ENCODE results near the gene PGAP2. TPM values are rescaled to one million over a fixed set of nuclear protein-coding genes. Genes with fewer than 3 reads are reported as not detected.

The PGAP2 gene
- total RNA-seq, 1 experiment from 2014 or later = 39.5 TPM

GRCh38 chr11:3830730-3831129 is 22.4 kb downstream of the PGAP2 start:
- no TSS peak for BruUV-seq (replicated peaks)

GRCh38 chr11:3831378-3832239 is 23.2 kb downstream of the PGAP2 start:
- peaks cover 13% of the 10 kb centered on the region; the same call in 1 of the 2 replicates for H3K79me2 ChIP-seq (ENCODE audit: low read depth)
- H3K27me3 ChIP-seq (ENCODE audit: insufficient read depth, low read depth) = no peaks in the 10 kb centered on the region
- no peak overlapping the region for H2AFZ ChIP-seq
- H3K4me1 ChIP-seq (replicated peaks; ENCODE audit: insufficient read depth) = no peaks in the 10 kb centered on the region
- TF ChIP-seq EZH2 (IDR thresholded peaks at IDR 0.05; ENCODE audit: low read depth) (no peak), CTCF (conservative IDR thresholded peaks at IDR 0.05) (no peak)
- H3K4me2 ChIP-seq = no peak overlapping the region
- ChIA-PET POLR2A (ENCODE audit: unreplicated experiment) (no interaction called here), CTCF (no interaction called here)
- intact Hi-C loops (cut with micrococcal nuclease; ENCODE audit: unreplicated experiment) = no loop called here
- no peak for DNase-seq
- no peak overlapping the region for H3K27ac ChIP-seq
- no peaks in the 10 kb centered on the region for H4K20me1 ChIP-seq (ENCODE audit: insufficient read depth)
- no TSS peak for BruUV-seq (replicated peaks)
- H3K4me3 ChIP-seq = no peak overlapping the region
- H3K9me2 ChIP-seq (ENCODE audit: insufficient read depth) = no peaks in the 10 kb centered on the region
- no peaks in the 10 kb centered on the region for H3K9me3 ChIP-seq (ENCODE audit: insufficient read depth, low read depth)
- H3F3A ChIP-seq (ENCODE audit: insufficient read depth, low read depth) = no peaks in the 10 kb centered on the region
- no peaks in the 10 kb centered on the region for H3K36me3 ChIP-seq (ENCODE audit: low read depth)

More at GRCh38 chr11:3830730-3831129, 22.4 kb downstream of the PGAP2 start:
- no peak overlapping the region for H3K4me3 ChIP-seq
- TF ChIP-seq CTCF (conservative IDR thresholded peaks at IDR 0.05) = no peak
- TF ChIP-seq EZH2 (IDR thresholded peaks at IDR 0.05; ENCODE audit: low read depth) = no peak
- H3K79me2 ChIP-seq (ENCODE audit: low read depth) = peaks cover 13% of the 10 kb centered on the region; the same call in 1 of the 2 replicates
- DNase-seq = no peak
- intact Hi-C loops (cut with micrococcal nuclease; ENCODE audit: unreplicated experiment) = no loop called here
- no peak overlapping the region for H3K4me2 ChIP-seq
- no peak overlapping the region for H3K27ac ChIP-seq
- CTCF ChIA-PET = no interaction called here
- no peaks in the 10 kb centered on the region for H3F3A ChIP-seq (ENCODE audit: insufficient read depth, low read depth)
- no peaks in the 10 kb centered on the region for H4K20me1 ChIP-seq (ENCODE audit: insufficient read depth)
- no peaks in the 10 kb centered on the region for H3K4me1 ChIP-seq (replicated peaks; ENCODE audit: insufficient read depth)
- no peak overlapping the region for H2AFZ ChIP-seq
- POLR2A ChIA-PET (ENCODE audit: unreplicated experiment) = no interaction called here
- no peaks in the 10 kb centered on the region for H3K27me3 ChIP-seq (ENCODE audit: insufficient read depth, low read depth)
- no peaks in the 10 kb centered on the region for H3K9me3 ChIP-seq (ENCODE audit: insufficient read depth, low read depth)
- no peaks in the 10 kb centered on the region for H3K36me3 ChIP-seq (ENCODE audit: low read depth)
- no peaks in the 10 kb centered on the region for H3K9me2 ChIP-seq (ENCODE audit: insufficient read depth)

- CTCF ChIA-PET = no interaction called here
These were observed 24.5 kb downstream of the PGAP2 start for GRCh38 chr11:3832816-3833215.

More at GRCh38 chr11:3832816-3833215, 24.5 kb downstream of the PGAP2 start:
- H3K9me2 ChIP-seq (ENCODE audit: insufficient read depth) = no peaks in the 10 kb centered on the region
- no peaks in the 10 kb centered on the region for H4K20me1 ChIP-seq (ENCODE audit: insufficient read depth)
- no peaks in the 10 kb centered on the region for H3K4me1 ChIP-seq (replicated peaks; ENCODE audit: insufficient read depth)
- H3K79me2 ChIP-seq (ENCODE audit: low read depth) = peaks cover 17% of the 10 kb centered on the region; the same call in 1 of the 2 replicates
- POLR2A ChIA-PET (ENCODE audit: unreplicated experiment) = no interaction called here
- no peak overlapping the region for H2AFZ ChIP-seq
- no peak overlapping the region for H3K27ac ChIP-seq
- H3K4me2 ChIP-seq = no peak overlapping the region
- no peaks in the 10 kb centered on the region for H3K9me3 ChIP-seq (ENCODE audit: insufficient read depth, low read depth)
- H3K27me3 ChIP-seq (ENCODE audit: insufficient read depth, low read depth) = no peaks in the 10 kb centered on the region
- intact Hi-C loops (cut with micrococcal nuclease; ENCODE audit: unreplicated experiment) = no loop called here
- no peaks in the 10 kb centered on the region for H3F3A ChIP-seq (ENCODE audit: insufficient read depth, low read depth)
- H3K4me3 ChIP-seq = no peak overlapping the region
- no TSS peak for BruUV-seq (replicated peaks)
- no peaks in the 10 kb centered on the region for H3K36me3 ChIP-seq (ENCODE audit: low read depth)
- DNase-seq = no peak
- TF ChIP-seq CTCF (conservative IDR thresholded peaks at IDR 0.05) (no peak), EZH2 (IDR thresholded peaks at IDR 0.05; ENCODE audit: low read depth) (no peak)

Data from PC-9 (cell line).